ENCODE data around the gene TARBP1. TPM values are rescaled to one million over a fixed set of nuclear protein-coding genes. Genes with fewer than 3 reads are reported as not detected.
"Not testable (repeated sequence)": the region's sequence is repeated elsewhere in the genome, so short reads cannot be mapped to it uniquely, and the experiment has no call there.

TARBP1 gene
- total and polyA plus RNA-seq, 4 experiments from 2014 or later: 10.0 to 27.5 (median 20.0) TPM

DNA sequence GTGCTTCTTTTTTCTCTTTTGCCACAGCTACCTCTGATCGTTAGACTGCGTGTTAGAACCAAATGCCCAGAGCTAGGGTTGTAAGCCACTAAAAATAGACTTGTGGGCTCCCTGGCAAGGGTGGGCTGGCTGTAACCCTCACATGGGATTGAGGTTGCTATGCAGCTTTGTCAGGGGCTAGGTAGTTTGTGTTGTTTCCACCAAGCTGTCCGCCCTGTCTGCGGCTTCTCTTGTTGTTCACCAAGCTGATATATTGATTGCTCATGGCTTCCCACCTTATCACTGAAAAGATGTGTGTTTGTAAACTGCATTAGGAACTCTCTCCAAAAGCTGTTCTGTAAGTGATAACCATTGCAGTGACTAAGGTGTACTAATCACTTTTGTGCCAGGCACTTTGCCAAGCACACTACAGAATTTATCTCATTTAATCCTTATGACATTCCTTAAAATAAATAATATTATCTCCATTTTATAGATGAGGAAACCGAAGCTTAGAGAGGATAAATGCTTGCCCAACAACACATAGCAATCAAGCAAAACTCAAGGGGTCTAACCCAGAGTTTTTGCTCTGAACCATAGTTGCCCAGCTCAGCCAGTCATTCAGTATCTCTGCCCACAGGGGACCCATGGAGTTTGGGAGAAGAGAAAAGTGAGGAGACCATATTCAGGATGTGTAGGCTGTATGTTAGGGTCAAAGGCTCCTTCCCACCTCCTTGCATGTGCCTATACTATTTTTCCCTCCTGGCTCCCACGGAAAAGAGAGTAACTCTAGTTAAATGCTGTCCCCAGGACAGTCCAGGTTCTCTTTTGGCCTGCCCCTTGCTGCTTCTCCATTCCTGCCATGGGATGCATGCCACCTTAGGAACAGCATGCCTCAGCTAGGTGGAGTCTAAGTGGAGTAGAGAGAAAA, 42.2 kb upstream of the TARBP1 start:
- no peaks in the 10 kb centered on the region for H3K9me3 Mint-ChIP-seq
- peaks cover 14% of the 10 kb centered on the region for H3K4me1 ChIP-seq (ENCODE audit: insufficient read depth, low read length)
- H3K36me3 ChIP-seq (ENCODE audit: insufficient read depth, low read length): no peaks in the 10 kb centered on the region
- POLR2A ChIA-PET (ENCODE audit: partially characterized antibody): no interaction called here
- no peak overlapping the region for H3K4me3 ChIP-seq (ENCODE audit: low read length in 2 of 2)
- no peaks in the 10 kb centered on the region for H3K36me3 Mint-ChIP-seq
- H3K4me1 Mint-ChIP-seq: peaks cover 0 to 2% (median under 1%) of the 10 kb centered on the region in 4 donors
- intact Hi-C loops (cut with micrococcal nuclease): no loop called here
- no peaks in the 10 kb centered on the region for H3K9me3 ChIP-seq (ENCODE audit: control insufficient read depth in 1 of 2, low read length in 2 of 2)
- H3K27me3 ChIP-seq (ENCODE audit: insufficient read depth, low read length): no peaks in the 10 kb centered on the region
- no peak for DNase-seq
- H3K27ac Mint-ChIP-seq: no peak overlapping the region
- H3K27me3 Mint-ChIP-seq: peaks cover 4% of the 10 kb centered on the region in 2 donors
- no peak overlapping the region for H3K27ac ChIP-seq (ENCODE audit: low read depth, low read length)
- CTCF ChIA-PET (ENCODE audit: partially characterized antibody): interaction anchor here (1.2 to 1.4 kb wide), 2 partner anchors 22 to 562 kb away, joined by 3 to 4 read pairs; no protein-coding TSS in a partner anchor
- H3K4me3 Mint-ChIP-seq: no peak overlapping the region

DNA sequence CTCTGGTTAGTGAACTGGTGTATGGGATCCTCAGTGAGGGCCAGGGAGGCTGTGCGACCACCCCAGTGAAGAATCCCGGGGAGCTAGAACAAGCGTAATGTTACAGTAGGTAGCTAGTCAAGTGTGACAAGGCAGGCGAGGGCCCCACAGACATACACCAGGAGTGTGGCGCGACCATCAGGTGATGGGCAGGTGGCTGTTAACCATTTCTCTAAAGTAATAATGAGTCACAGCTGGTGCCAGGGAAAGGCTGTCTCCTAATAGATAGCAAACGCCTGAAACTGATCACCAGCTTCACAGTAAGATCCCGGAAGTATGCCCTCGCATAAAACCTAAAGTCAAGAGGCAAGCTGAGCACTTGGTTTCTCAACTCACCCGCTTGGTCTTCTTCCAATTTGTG, 40.5 kb upstream of the TARBP1 start:
- Mint-ChIP-seq H3K9me3 (no peaks in the 10 kb centered on the region), H3K4me1 (peaks cover 0 to 2% (median 0%) of the 10 kb centered on the region in 4 donors), H3K27ac (no peak overlapping the region), H3K36me3 (no peaks in the 10 kb centered on the region), H3K27me3 (peaks cover 0 to 2% of the 10 kb centered on the region in 2 donors), H3K4me3 (no peak overlapping the region)
- Histone ChIP-seq H3K36me3 (ENCODE audit: insufficient read depth, low read length) (no peaks in the 10 kb centered on the region), H3K4me1 (ENCODE audit: insufficient read depth, low read length) (peaks cover 14% of the 10 kb centered on the region), H3K27me3 (ENCODE audit: insufficient read depth, low read length) (no peaks in the 10 kb centered on the region), H3K9me3 (ENCODE audit: control insufficient read depth in 1 of 2, low read length in 2 of 2) (no peaks in the 10 kb centered on the region), H3K4me3 (ENCODE audit: low read length in 2 of 2) (no peak overlapping the region), H3K27ac (ENCODE audit: low read depth, low read length) (no peak overlapping the region)
- no peak for DNase-seq
- ChIA-PET POLR2A (ENCODE audit: partially characterized antibody) (interaction anchor here (1.1 to 1.2 kb wide), 2 partner anchors 10 to 41 kb away, joined by 3 read pairs; no protein-coding TSS in a partner anchor), CTCF (ENCODE audit: partially characterized antibody) (interaction anchor here (0.9 to 2.2 kb wide), 3 partner anchors 9 to 10 kb away, joined by 3 to 4 read pairs (median 4); no protein-coding TSS in a partner anchor)
- intact Hi-C loops (cut with micrococcal nuclease): no loop called here

DNA sequence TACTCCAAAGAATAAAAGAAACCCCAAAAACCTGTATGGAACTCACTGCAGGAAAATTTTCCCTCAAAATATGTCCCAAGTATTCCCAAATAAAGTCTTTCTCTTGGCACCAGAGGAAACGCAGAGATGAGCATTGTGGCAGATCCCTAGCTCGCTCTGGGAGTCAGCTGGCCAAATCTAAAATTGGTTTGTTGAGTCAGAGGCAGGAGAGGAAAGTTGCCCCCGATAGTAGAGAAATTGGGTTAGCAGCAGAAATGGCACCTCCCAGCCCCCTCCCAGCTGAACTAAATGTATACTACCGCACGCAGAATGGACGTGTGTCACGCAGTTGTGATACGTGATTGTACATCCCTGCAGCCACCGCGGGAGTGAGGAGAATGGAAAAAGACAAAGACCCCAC, 39.9 kb upstream of the TARBP1 start:
- Mint-ChIP-seq H3K4me3 (no peak overlapping the region), H3K9me3 (no peaks in the 10 kb centered on the region), H3K27me3 (peaks cover 0 to 2% of the 10 kb centered on the region in 2 donors), H3K27ac (no peak overlapping the region), H3K4me1 (peaks cover 0 to 2% (median 0%) of the 10 kb centered on the region in 4 donors), H3K36me3 (no peaks in the 10 kb centered on the region)
- H3K4me1 ChIP-seq (ENCODE audit: insufficient read depth, low read length): peaks cover 14% of the 10 kb centered on the region
- H3K27ac ChIP-seq (ENCODE audit: low read depth, low read length): no peak overlapping the region
- intact Hi-C loops (cut with micrococcal nuclease): no loop called here
- H3K4me3 ChIP-seq (ENCODE audit: low read length in 2 of 2): no peak overlapping the region
- no peak for DNase-seq
- ChIA-PET CTCF (ENCODE audit: partially characterized antibody) (interaction anchor here (0.9 to 2.2 kb wide), 4 partner anchors 9 to 20 kb away, joined by 3 to 4 read pairs (median 4); no protein-coding TSS in a partner anchor), POLR2A (ENCODE audit: partially characterized antibody) (interaction anchor here (1.1 to 1.2 kb wide), 2 partner anchors 9 to 41 kb away, joined by 3 read pairs; no protein-coding TSS in a partner anchor)
- H3K9me3 ChIP-seq (ENCODE audit: control insufficient read depth in 1 of 2, low read length in 2 of 2): no peaks in the 10 kb centered on the region
- no peaks in the 10 kb centered on the region for H3K36me3 ChIP-seq (ENCODE audit: insufficient read depth, low read length)
- no peaks in the 10 kb centered on the region for H3K27me3 ChIP-seq (ENCODE audit: insufficient read depth, low read length)

DNA sequence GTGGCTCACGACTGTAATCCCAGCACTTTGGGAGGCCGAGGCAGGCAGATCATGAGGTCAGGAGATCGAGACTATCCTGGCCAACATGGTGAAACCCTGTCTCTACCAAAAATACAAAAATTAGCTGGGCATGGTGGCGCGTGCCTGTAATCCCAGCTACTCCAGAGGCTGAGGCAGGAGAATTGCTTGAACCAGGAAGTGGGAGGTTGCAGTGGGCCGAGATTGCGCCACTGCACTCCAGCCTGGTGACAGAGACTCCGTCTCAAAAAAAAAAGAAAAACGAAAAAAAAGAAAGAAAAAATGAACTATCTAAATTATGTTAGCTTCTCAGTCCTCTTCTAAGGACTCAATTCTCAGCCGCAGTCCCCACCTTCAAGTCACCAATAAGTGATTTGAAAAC, 39.1 kb upstream of the TARBP1 start:
- H3K4me3 Mint-ChIP-seq; H3K36me3 ChIP-seq (ENCODE audit: insufficient read depth, low read length); intact Hi-C loops (cut with micrococcal nuclease); H3K4me1 Mint-ChIP-seq; H3K9me3 ChIP-seq (ENCODE audit: control insufficient read depth in 1 of 2, low read length in 2 of 2); H3K27ac Mint-ChIP-seq; H3K27me3 Mint-ChIP-seq; H3K4me1 ChIP-seq (ENCODE audit: insufficient read depth, low read length); H3K9me3 Mint-ChIP-seq; H3K27ac ChIP-seq (ENCODE audit: low read depth, low read length); H3K4me3 ChIP-seq (ENCODE audit: low read length in 2 of 2); POLR2A ChIA-PET (ENCODE audit: partially characterized antibody); DNase-seq; H3K27me3 ChIP-seq (ENCODE audit: insufficient read depth, low read length); H3K36me3 Mint-ChIP-seq: not testable (repeated sequence)
- CTCF ChIA-PET (ENCODE audit: partially characterized antibody): interaction anchor here (1.1 to 2.2 kb wide), 2 partner anchors 9 to 19 kb away, joined by 3 to 4 read pairs; no protein-coding TSS in a partner anchor

DNA sequence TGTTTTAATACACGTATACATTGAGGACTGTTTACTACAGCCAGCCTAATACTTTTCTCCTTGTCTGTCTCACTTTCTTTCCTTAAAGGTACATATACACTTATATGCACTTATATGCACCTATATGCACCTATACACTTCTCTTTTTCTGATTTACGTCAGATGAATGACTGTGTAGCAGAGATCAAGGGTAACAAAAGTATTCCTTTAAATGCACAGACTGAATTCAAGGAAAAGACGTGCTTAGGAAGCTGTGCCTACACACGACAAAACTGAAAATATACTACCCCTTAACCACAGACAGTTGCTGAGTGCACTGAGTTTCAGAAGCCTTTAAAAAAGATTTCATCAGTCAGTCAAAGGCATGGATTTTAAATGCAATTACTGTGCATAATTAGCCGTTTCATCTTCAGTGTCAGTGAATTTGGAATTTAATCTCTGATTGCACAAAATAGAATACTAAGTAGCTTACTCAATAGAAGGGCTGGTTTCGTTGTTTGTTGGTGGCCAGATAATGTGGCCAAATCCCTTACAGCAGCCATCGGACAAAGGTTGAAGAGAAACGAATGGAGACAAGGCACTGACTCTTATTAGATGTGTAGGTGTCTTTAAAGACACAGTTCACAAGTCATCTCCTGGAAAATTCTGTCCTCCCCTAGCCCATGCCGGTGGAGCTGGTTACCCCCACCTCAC, 38.3 kb upstream of the TARBP1 start:
- H3K4me3 Mint-ChIP-seq: no peak overlapping the region
- H3K9me3 Mint-ChIP-seq: no peaks in the 10 kb centered on the region
- no peak overlapping the region for H3K4me3 ChIP-seq (ENCODE audit: low read length in 2 of 2)
- POLR2A ChIA-PET (ENCODE audit: partially characterized antibody): no interaction called here
- CTCF ChIA-PET (ENCODE audit: partially characterized antibody): no interaction called here
- H3K27me3 Mint-ChIP-seq: peaks cover 0 to 2% of the 10 kb centered on the region in 2 donors
- intact Hi-C loops (cut with micrococcal nuclease): no loop called here
- no peaks in the 10 kb centered on the region for H3K36me3 ChIP-seq (ENCODE audit: insufficient read depth, low read length)
- H3K36me3 Mint-ChIP-seq: no peaks in the 10 kb centered on the region
- DNase-seq: no peak
- H3K4me1 Mint-ChIP-seq: no peaks in the 10 kb centered on the region
- H3K27ac ChIP-seq (ENCODE audit: low read depth, low read length): no peak overlapping the region
- no peak overlapping the region for H3K27ac Mint-ChIP-seq
- H3K9me3 ChIP-seq (ENCODE audit: control insufficient read depth in 1 of 2, low read length in 2 of 2): no peaks in the 10 kb centered on the region
- no peaks in the 10 kb centered on the region for H3K27me3 ChIP-seq (ENCODE audit: insufficient read depth, low read length)
- H3K4me1 ChIP-seq (ENCODE audit: insufficient read depth, low read length): no peaks in the 10 kb centered on the region

DNA sequence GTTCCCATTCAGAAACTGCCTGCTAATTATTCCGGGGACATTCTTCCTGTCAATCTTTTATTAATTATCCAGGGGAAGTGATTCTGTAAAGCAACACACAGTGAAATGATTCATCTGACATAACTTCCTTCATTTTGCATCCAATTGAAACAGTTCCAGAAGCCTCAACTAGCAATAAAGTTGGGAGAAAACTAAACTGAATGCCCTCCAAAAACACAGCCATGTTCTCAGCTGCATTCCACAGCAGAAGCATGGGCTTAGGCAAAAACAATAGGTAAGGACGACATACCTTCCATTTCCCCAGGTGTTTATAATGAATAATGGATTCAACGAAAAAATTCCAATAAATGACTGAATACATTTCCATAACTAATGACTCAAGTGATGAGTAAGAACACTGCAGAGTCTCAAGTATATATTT, 36.9 kb upstream of the TARBP1 start:
- Histone ChIP-seq H3K27me3 (ENCODE audit: insufficient read depth, low read length) (no peaks in the 10 kb centered on the region), H3K9me3 (ENCODE audit: control insufficient read depth in 1 of 2, low read length in 2 of 2) (no peaks in the 10 kb centered on the region), H3K36me3 (ENCODE audit: insufficient read depth, low read length) (no peaks in the 10 kb centered on the region), H3K4me3 (ENCODE audit: low read length in 2 of 2) (no peak overlapping the region), H3K27ac (ENCODE audit: low read depth, low read length) (no peak overlapping the region), H3K4me1 (ENCODE audit: insufficient read depth, low read length) (no peaks in the 10 kb centered on the region)
- no peaks in the 10 kb centered on the region for H3K36me3 Mint-ChIP-seq
- H3K9me3 Mint-ChIP-seq: no peaks in the 10 kb centered on the region
- POLR2A ChIA-PET (ENCODE audit: partially characterized antibody): no interaction called here
- DNase-seq: no peak
- H3K4me3 Mint-ChIP-seq: no peak overlapping the region
- CTCF ChIA-PET (ENCODE audit: partially characterized antibody): interaction anchor here (2.0 kb wide), 1 partner anchor 28 kb away, joined by 7 read pairs; no protein-coding TSS in a partner anchor
- no peak overlapping the region for H3K27ac Mint-ChIP-seq
- H3K27me3 Mint-ChIP-seq: peaks cover 0 to 4% of the 10 kb centered on the region in 2 donors
- H3K4me1 Mint-ChIP-seq: no peaks in the 10 kb centered on the region
- intact Hi-C loops (cut with micrococcal nuclease): no loop called here

DNA sequence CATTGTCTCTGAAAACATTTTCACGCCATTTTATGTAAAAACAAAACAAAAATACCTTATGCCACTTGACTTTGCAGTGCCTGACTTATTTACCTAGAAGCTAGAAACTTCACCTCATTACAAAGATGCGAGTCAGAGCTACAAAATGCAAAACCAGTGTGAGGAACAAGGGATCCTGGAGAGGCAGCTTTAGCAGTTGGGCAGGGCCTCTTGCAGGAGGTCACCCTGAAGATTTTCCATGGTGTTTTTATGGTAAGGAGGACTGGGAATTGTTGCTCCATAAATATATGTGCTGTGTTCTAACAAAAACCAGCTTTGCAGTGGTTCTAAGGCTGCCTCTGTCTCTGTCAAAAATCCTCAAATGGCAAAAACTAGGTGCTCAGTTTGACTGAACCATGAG, 36.4 kb upstream of the TARBP1 start:
- Mint-ChIP-seq H3K27me3 (peaks cover 0 to 3% of the 10 kb centered on the region in 2 donors), H3K36me3 (no peaks in the 10 kb centered on the region), H3K4me3 (no peak overlapping the region), H3K4me1 (no peaks in the 10 kb centered on the region), H3K9me3 (no peaks in the 10 kb centered on the region), H3K27ac (no peak overlapping the region)
- Histone ChIP-seq H3K9me3 (ENCODE audit: control insufficient read depth in 1 of 2, low read length in 2 of 2) (no peaks in the 10 kb centered on the region), H3K27ac (ENCODE audit: low read depth, low read length) (no peak overlapping the region), H3K27me3 (ENCODE audit: insufficient read depth, low read length) (no peaks in the 10 kb centered on the region), H3K4me1 (ENCODE audit: insufficient read depth, low read length) (no peaks in the 10 kb centered on the region), H3K36me3 (ENCODE audit: insufficient read depth, low read length) (no peaks in the 10 kb centered on the region), H3K4me3 (ENCODE audit: low read length in 2 of 2) (no peak overlapping the region)
- intact Hi-C loops (cut with micrococcal nuclease): no loop called here
- ChIA-PET CTCF (ENCODE audit: partially characterized antibody) (interaction anchor here (2.0 kb wide), 1 partner anchor 28 kb away, joined by 7 read pairs; no protein-coding TSS in a partner anchor), POLR2A (ENCODE audit: partially characterized antibody) (interaction anchor here (0.7 kb wide), 1 partner anchor 558 kb away, joined by 3 read pairs; no protein-coding TSS in a partner anchor)
- DNase-seq: no peak

Measured in CD4-positive, alpha-beta memory T cell (primary cell).